ENCODE results near the gene NPFFR2.

The NPFFR2 gene

GRCh38 chr4:72194453-72194852 is 162.7 kb downstream of the NPFFR2 start:
- no peak for TF ChIP-seq CEBPB (IDR thresholded peaks at IDR 0.05)
- TF ChIP-seq TAF1 (IDR thresholded peaks at IDR 0.05; ENCODE audit: low read depth) = no peak
- TF ChIP-seq CREB1 (IDR thresholded peaks at IDR 0.05; ENCODE audit: low read depth) = no peak
- no peak for TF ChIP-seq USF1 (IDR thresholded peaks at IDR 0.05)
- no peak for TF ChIP-seq NFIC (IDR thresholded peaks at IDR 0.05)
- no peak for TF ChIP-seq MAX (IDR thresholded peaks at IDR 0.05)
